Pancreas (tissue), 10 donors: ENCODE data around the gene HMOX1. TPM values are rescaled to one million over a fixed set of nuclear protein-coding genes. Genes with fewer than 3 reads are reported as not detected.

Experiments used
- ATAC-seq, 4 donors: fragments of 200-7000 bp; cut with Tn5 transposase; one replicate each; pipeline versions ENCODE4 v1.8.0 to v1.9.1; 2020; ENCODE audit warnings: mild to moderate bottlenecking in 4 of 4, moderate library complexity in 4 of 4
- DNase-seq, 6 donors: peaks; one replicate each; pipeline ENCODE4 v3.0.0-alpha.2; 2020
- FAIRE-seq: peaks from 2 replicates; lab custom pipeline; 2012; peaks lifted over from hg19 to GRCh38; lab: Jason Lieb, UNC
- H3K27ac ChIP-seq, 4 donors: fragments of 200-600 bp; sonication (generic); 1 replicate in 3 of 4; 2 replicates in 1 of 4; pipeline versions ENCODE4 v1.5.0 to v1.8.0; 2020
- H3K27me3 ChIP-seq, 4 donors: fragments of 200-600 bp; one replicate each; pipeline ENCODE4 v1.8.0; 2021
- H3K36me3 ChIP-seq, 3 donors: fragments of 200-600 bp; sonication (generic) in 1 of 3; one replicate each; pipeline versions ENCODE4 v1.5.0 to v1.8.0; 2020 to 2021
- H3K4me1 ChIP-seq, 3 donors: fragments of 200-600 bp; one replicate each; pipeline ENCODE4 v1.8.0; 2021
- H3K4me3 ChIP-seq, 4 donors: fragments of 200-600 bp; sonication (generic) in 2 of 4; one replicate each; pipeline versions ENCODE4 v1.5.0 to v1.8.0; 2020 to 2021
- H3K9me3 ChIP-seq, 4 donors: fragments of 200-600 bp; one replicate each; pipeline ENCODE4 v1.8.0; 2021
- CTCF ChIP-seq, 4 donors: fragments of 200-600 bp; sonication (generic) in 3 of 4; IDR thresholded peaks; one replicate each; pipeline versions ENCODE4 v1.5.0 to v1.8.0; 2021; ENCODE audit warnings: antibody characterized with exemption in 4 of 4
- WGBS, 2 donors: extraction: QIAGEN DNeasy Blood & Tissue Kit; methylation state at CpG; one replicate each; pipeline ENCODE4 v1.1.7; 2013; 5-methylcytosine and 5-hydroxymethylcytosine counted together
- intact Hi-C, 3 donors: fragments of 100-400 bp; cut with DNase I; formaldehyde crosslinking; loops; one replicate each; pipeline versions ENCODE4 v1.11.1 to v1.14.2; 2022
- polyA plus RNA-seq, 2 donors: library from polyadenylated mRNA; stranded (reverse); fragments of 200-250 nt; gene quantifications; one replicate each; pipeline ENCODE4 v1.2.3, GENCODE V29; 2013
- total RNA-seq, 6 donors: library from RNA; stranded (reverse); fragmentation: NEBNext Ultra II Directional in 4 of 6; extraction: Animal tissue kit (Norgen Biotek cat#: 25700) in 4 of 6; gene quantifications; one replicate each; pipeline versions ENCODE4 v1.2.1 to v1.2.4, GENCODE V29; 2021 to 2023
- donor health status: healthy with polysubstance abuse.
- donor health status: DM: no; HTN: no; CAD: no; lungs with moderate emphysema.
- donor health status: DM: no; HTN: no; CAD: no.
- donor health status: control.
- donor health status: control.
- donor health status: Bipolar disorder and iron deficiency.
- donor health status: DM: yes; HTN: yes; CAD: no.
- donor health status: DM: no; HTN: no; CAD: no.
- donor health status: DM: no; HTN: no; CAD: no.
- donor health status: DM: yes; HTN: yes; CAD: no.

HMOX1 gene
- 10 to 100 TPM in 2 of 6 donors, 1 to 10 TPM in 4; 1.8 to 15.9 (median 2.9) TPM for total RNA-seq
- polyA plus RNA-seq: 1 to 10 TPM; 5.2 to 7.1 TPM

GRCh38 chr22:35380537-35381423, at the start of gene HMOX1:
HMOX1 (plus strand) TSS chr22:35381096; CDS start chr22:35381174, 78 bp downstream.
- FAIRE-seq (no peak), DNase-seq (peak; percentile 83 to 94 (median 88)), ATAC-seq (peak; percentile 81 to 90 (median 84))
- Histone ChIP-seq H3K27me3 (no peaks in the 10 kb centered on the region), H3K4me1 (peaks cover 0 to 9% (median 0%) of the 10 kb centered on the region in 3 donors), H3K27ac (peak within 1 kb of the TSS; percentile 14 to 68 (median 40)), H3K4me3 (peak within 1 kb of the TSS; percentile 11 to 62 (median 36)), H3K36me3 (no peaks in the 10 kb centered on the region), H3K9me3 (no peaks in the 10 kb centered on the region)
- intact Hi-C loops: no loop called here
- WGBS, 2 donors: 4 to 5% methylated on average over 38 to 47 of the region's 47 CpGs
- no peak for TF ChIP-seq CTCF (IDR thresholded peaks at IDR 0.05)

- Histone ChIP-seq H3K9me3 (no peaks in the 10 kb centered on the region), H3K4me1 (peaks cover 6 to 25% (median 8%) of the 10 kb centered on the region in 3 donors), H3K27ac (no peak overlapping the region), H3K4me3 (no peak overlapping the region), H3K36me3 (peaks cover 0 to 33% (median 2%) of the 10 kb centered on the region in 3 donors), H3K27me3 (no peaks in the 10 kb centered on the region)
- 72 to 74% methylated on average over 6 of the region's 6 CpGs for WGBS, 2 donors
- ATAC-seq: no peak
- DNase-seq: no peak
- no peak for FAIRE-seq
- no peak for TF ChIP-seq CTCF (IDR thresholded peaks at IDR 0.05)
- intact Hi-C loops: no loop called here
Observed at GRCh38 chr22:35332278-35332677, 48.6 kb upstream of the HMOX1 start.

- Histone ChIP-seq H3K36me3 (peaks cover 0 to 38% (median 0%) of the 10 kb centered on the region in 3 donors), H3K27me3 (no peaks in the 10 kb centered on the region), H3K27ac (no peak overlapping the region), H3K4me3 (no peak overlapping the region), H3K9me3 (no peaks in the 10 kb centered on the region), H3K4me1 (peaks cover 6 to 22% (median 8%) of the 10 kb centered on the region in 3 donors)
- intact Hi-C loops: no loop called here
- ATAC-seq: no peak
- FAIRE-seq: no peak
- TF ChIP-seq CTCF (IDR thresholded peaks at IDR 0.05): no peak
- WGBS, 2 donors: 93 to 95% methylated on average over 7 of the region's 7 CpGs
- no peak for DNase-seq
Observed at GRCh38 chr22:35333220-35333619, 47.7 kb upstream of the HMOX1 start.

GRCh38 chr22:35334004-35334403, 46.9 kb upstream of the HMOX1 start:
- no peak for DNase-seq
- TF ChIP-seq CTCF (IDR thresholded peaks at IDR 0.05): no peak
- Histone ChIP-seq H3K4me1 (peaks cover under 1 to 16% (median 2%) of the 10 kb centered on the region in 3 donors), H3K36me3 (peaks cover 0 to 44% (median 0%) of the 10 kb centered on the region in 3 donors), H3K4me3 (no peak overlapping the region), H3K27me3 (no peaks in the 10 kb centered on the region), H3K9me3 (no peaks in the 10 kb centered on the region), H3K27ac (no peak overlapping the region)
- ATAC-seq: no peak
- FAIRE-seq: no peak
- WGBS, 2 donors: 69 to 71% methylated on average over 9 of the region's 9 CpGs
- intact Hi-C loops: no loop called here
